Gastroesophageal sphincter (tissue), 3 donors: ENCODE data around the gene CDK4.

Experiments
- EP300 ChIP-seq: sonication (generic); formaldehyde crosslinking; IDR thresholded peaks from one replicate; pipeline ENCODE4 v1.6.1; 2017; ENCODE audit warnings: antibody characterized with exemption, mild to moderate bottlenecking
- TF ChIP-seq, protein P1 (sequence below), 4 experiments: fragments of 200-600 bp in 2 of 4; fragments of 450-650 bp in 2 of 4; sonication (generic) in 1 of 4; IDR thresholded peaks; one replicate each; pipeline ENCODE4 v1.5.1; 2017 to 2019; ENCODE audit warnings: antibody characterized with exemption in 4 of 4, mild to moderate bottlenecking in 2 of 4, moderate library complexity in 2 of 4

DNA sequence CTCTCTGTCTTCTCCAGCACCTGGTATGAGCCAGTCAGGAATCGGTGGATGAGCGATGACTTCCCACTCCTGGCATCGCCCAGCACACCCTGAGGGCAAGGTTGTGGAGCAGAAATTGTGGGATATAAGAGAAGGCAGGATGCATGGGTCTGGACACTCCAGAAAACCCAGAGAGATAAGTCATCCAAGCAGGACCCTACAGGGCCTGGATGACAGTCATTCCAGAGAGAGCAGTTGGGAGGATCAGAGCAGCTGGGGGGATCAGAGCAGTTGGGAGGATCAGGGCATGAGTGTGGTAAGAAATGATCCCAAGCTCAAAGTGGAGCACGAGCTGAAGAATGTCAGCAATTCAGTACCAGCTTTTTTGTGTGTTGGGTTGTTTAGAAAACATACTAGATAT, 17.5 kb downstream of the CDK4 start:
- TF ChIP-seq EP300 = no peak
- TF ChIP-seq, protein P1, sequence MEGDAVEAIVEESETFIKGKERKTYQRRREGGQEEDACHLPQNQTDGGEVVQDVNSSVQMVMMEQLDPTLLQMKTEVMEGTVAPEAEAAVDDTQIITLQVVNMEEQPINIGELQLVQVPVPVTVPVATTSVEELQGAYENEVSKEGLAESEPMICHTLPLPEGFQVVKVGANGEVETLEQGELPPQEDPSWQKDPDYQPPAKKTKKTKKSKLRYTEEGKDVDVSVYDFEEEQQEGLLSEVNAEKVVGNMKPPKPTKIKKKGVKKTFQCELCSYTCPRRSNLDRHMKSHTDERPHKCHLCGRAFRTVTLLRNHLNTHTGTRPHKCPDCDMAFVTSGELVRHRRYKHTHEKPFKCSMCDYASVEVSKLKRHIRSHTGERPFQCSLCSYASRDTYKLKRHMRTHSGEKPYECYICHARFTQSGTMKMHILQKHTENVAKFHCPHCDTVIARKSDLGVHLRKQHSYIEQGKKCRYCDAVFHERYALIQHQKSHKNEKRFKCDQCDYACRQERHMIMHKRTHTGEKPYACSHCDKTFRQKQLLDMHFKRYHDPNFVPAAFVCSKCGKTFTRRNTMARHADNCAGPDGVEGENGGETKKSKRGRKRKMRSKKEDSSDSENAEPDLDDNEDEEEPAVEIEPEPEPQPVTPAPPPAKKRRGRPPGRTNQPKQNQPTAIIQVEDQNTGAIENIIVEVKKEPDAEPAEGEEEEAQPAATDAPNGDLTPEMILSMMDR (IDR thresholded peaks at IDR 0.05) = no peak
